GM18499 (cell line): ENCODE data around the gene DCUN1D1.

Source experiments
- ATAC-seq: cut with Tn5 transposase; IDR thresholded peaks from one replicate; pipeline ENCODE4 v1.9.1; 2021; ENCODE audit warnings: moderate number of reproducible peaks; ENCODE audit not compliant: insufficient read depth, unreplicated experiment

DCUN1D1 gene

DNA sequence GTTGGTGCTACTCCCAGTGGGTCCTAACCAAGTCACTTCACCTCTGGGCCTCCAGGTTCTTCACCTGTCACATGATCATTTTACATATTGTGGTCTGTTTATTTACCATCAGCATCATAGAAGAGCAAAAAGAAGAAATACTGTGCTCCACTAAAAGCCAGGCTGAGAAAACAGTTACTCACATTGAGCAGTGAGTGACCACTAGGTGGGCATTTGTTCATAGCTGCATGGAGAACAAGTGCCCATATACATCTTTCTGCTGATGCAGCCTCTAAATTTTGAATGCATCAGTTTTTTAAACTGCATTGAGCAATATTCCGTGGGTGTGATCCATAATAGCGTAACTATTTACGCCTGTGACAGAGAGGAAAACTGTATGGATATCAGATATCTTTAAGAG, 76.2 kb downstream of the DCUN1D1 start:
- ATAC-seq = no peak

DNA sequence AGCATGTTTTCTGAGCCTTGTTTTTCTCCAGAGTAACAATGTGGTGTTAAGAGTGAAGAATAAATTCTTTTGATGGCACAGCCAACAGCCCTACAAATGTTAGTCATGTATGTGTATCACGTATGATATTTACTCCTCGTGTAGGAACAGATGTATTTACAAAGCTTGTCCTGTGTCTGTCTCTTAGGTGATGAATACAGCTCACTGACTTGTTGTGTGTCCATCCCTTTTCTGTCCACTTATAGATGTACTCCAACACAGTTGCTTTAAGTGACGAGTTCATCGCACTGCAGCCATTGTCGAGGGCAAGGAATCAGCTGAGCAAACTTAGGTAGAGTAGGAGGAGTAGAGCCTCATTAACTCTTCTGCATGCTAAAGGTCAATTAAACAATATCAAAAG, 78.1 kb downstream of the DCUN1D1 start:
- no peak for ATAC-seq

DNA sequence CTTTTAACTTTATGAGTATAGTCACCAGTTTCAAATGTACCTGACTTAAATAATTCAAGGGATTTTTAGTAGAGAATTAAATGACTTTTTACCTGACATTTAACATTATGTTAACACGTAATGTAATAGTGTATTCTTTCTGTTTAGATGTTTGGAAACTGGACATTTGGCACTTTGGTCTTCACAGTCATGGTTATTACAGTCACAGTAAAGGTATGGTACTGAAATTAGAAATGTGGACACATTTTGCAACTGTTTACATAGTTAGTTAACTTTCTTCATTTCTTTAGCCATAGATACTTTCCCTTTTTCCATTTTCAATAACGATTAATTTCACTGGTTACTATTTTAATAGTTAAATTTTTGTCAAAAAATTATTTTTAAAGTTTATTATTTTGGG, 83.8 kb downstream of the DCUN1D1 start:
- no peak for ATAC-seq

DNA sequence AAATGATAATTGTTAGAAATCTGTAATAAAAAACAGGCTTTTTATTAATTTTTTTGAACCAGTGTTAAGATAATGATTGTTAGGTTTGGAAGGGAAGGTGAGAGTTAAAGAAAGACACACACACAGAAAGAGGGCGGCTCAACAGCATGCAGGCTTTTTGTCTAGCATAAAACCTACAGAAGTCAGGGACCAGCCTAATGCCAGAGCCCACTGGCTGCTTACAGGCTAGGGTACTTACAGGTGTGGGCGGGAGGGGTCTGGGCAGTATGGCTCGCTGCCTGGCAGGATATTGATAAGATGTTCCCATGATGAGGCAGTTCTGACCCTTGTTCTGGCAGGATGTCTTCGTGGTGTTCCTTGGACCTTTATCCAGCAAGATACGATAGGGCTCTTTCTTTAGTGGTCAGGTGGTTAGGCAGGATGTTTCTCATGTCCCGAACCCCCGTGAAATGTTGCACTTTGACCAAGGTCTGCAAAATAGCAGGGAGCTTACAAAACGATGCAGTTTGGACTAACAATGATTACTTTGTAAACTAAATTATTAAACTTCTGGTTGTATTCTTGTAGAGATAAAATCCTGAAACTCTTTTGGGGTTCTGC, 84.7 kb downstream of the DCUN1D1 start:
- no peak for ATAC-seq

DNA sequence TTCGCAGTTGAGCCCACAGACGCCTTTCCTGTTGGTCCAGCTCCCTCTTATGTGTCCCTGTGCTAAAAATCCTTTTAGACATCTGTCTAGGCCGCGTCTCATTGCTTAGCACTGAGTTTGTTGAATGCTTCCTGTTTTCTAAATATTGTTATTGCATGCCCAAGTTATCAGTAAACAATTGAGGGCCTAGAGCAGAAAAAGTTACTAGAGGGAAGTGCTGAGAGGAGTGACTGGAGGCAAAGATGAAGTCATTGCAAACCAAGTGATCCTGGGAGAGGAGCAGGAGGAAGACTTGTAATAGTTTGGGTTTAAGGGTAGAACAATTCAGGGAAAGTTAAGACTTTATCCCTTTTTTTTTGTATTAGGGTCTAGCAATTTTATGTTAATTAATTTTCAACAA, 88.1 kb downstream of the DCUN1D1 start:
- ATAC-seq = no peak

DNA sequence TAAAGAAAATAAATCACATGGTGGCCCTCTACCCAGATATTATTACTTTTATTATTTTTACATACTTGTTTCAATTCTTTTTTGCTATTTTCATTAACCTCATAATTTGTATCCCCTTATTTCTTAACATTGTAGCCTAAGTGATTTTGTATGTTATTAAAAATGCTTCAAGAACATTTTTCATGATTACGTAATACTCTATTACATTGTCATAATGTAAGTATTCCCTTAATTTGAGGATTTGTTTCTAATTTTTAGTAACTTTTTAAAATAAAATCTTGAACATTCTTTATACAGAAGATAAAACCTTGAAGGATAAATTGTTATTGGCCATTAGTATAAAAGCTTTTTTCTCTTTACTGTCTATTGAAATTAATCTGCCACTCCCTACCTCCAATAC, 89.0 kb downstream of the DCUN1D1 start:
- no peak for ATAC-seq

- no peak for ATAC-seq
Observed at GRCh38 chr3:182889948-182890629, 90.2 kb downstream of the DCUN1D1 start.
